HG03442 (cell line): ENCODE results near the gene TMUB1.

Experiments used
- ATAC-seq: cut with Tn5 transposase; IDR thresholded peaks from one replicate; pipeline ENCODE4 v1.9.1; 2021; ENCODE audit warnings: mild to moderate bottlenecking, moderate library complexity; ENCODE audit not compliant: unreplicated experiment

TMUB1 gene

DNA sequence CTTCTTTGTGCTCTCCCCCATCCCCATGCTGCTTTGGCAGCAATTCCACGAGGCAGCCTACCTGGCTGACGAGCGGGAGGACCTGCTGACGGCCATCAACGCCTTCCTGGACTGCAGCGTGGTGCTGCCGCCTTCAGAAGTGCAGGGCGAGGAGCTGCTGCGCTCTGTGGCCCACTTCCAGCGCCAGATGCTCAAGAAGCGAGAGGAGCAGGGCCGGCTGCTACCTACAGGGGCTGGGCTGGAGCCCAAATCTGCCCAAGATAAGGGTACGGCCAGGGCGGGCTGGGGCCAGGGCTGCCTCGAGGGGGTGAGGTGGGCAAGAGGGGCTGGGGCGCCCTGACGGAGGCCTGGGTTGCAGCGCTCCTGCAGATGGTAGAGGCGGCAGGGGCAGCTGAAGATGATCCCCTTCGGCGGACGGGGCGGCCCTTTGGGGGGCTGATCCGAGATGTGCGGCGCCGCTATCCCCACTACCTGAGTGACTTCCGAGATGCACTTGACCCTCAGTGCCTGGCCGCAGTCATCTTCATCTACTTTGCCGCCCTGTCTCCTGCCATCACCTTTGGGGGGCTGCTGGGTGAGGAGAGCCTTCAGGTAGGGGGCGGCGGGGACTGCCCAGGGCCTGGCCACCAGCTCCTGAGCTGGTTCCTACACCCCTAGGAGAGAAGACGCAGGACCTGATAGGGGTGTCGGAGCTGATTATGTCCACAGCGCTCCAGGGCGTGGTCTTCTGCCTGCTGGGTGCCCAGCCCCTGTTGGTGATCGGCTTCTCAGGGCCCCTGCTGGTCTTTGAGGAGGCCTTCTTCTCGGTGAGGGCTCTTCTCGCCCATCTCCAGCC, 12.0 kb downstream of the TMUB1 start:
- ATAC-seq: no peak

DNA sequence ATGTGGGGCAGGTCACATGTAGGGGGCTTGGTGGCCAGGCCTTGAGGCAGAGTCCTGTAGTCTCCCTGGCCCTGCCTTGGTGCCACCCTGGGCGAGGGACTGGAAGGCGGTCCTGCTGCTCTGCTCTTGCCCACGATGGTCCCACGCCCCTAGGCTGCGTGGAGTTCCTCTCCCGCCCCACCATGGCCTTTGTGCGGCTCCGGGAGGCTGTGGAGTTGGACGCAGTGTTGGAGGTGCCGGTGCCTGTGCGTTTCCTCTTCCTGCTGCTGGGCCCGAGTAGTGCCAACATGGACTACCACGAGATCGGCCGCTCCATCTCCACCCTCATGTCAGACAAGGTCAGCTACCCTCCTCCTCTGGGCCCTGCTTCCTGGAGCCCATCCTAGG, 12.7 kb downstream of the TMUB1 start:
- no peak for ATAC-seq

DNA sequence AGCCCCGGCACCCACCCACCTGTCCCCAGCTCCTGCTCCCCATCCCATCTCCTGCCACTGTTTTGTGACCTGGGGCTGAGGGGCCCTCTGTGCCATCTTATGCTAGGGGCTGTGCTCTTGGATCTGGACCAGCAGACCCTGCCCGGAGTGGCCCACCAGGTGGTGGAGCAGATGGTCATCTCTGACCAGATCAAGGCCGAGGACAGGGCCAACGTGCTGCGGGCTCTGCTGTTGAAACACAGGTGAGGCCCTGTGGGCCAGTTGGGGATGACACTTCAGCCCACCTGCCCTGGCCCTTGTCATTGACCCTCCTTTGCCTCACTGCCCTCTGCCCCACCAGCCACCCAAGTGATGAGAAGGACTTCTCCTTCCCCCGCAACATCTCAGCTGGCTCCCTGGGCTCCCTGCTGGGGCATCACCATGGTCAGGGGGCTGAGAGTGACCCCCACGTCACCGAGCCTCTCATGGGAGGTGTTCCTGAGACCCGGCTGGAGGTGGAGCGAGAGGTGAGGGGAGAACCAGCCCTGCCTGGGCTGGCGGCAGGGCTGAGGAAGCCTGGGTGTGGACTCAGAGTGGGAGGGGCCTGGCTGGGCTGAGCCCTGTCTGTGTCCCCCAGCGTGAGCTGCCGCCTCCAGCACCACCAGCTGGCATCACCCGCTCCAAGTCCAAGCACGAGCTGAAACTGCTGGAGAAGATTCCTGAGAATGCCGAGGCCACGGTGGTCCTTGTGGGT, 13.3 kb downstream of the TMUB1 start:
- no peak for ATAC-seq

DNA sequence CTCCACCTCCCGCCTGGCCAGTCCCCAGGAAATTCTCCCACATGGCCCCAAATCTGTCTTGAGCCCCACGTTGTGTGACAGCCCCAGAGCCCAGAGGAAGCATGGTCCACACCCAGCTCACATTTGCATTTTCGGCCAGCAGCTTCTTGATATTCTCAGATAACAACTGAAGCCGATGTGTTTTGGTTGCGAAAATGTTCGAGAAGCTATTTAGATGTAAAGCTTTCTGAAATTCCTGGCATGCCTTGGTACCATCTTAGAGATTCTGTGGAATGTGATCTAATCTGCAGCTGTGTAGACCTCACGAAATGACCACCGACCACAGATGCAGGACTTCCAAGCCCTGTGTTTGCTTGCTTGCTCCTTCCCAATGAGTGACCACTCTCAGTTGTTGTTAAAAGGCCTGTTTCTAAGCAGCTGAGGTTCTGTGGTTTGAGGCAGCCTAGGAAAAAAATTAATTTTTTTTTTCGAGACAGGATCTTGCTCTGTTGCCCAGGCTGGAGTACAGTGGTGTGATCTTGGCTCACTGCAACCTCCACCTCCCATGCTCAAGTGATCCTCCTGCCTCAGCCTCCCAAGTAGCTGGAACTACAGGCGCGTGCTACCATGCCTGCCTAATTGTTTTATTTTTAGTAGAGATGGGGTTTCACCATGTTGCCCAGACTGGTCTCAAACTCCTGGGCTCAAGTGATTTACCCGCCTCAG, 15.1 kb downstream of the TMUB1 start:
- no peak for ATAC-seq

DNA sequence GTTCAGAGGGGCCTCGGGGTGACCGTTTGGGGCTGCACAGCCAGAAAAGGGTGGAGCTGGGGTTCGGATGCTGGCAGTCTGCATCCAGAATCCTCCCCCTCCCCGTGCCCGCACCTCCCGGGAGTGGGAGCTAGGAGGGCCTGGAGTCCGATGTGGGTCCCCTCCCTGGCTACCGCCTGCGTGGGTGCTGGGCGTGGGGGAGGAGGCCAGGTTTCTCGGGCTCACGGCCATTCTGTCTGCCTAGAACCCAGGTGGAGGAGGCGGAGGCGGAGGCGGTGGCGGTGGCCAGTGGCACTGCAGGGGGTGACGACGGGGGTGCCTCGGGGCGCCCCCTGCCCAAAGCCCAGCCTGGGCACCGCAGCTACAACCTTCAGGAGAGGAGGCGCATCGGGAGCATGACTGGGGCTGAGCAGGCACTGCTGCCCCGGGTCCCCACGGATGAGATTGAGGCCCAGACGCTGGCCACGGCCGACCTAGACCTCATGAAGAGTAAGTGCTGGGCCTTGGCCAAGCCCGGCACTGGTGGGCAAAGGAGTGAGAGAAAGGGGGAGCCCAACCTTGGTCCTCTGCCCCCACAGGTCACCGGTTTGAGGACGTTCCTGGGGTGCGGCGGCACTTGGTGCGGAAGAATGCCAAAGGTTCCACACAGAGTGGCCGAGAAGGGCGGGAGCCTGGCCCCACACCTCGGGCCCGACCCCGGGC, 16.9 kb downstream of the TMUB1 start:
- no peak for ATAC-seq

DNA sequence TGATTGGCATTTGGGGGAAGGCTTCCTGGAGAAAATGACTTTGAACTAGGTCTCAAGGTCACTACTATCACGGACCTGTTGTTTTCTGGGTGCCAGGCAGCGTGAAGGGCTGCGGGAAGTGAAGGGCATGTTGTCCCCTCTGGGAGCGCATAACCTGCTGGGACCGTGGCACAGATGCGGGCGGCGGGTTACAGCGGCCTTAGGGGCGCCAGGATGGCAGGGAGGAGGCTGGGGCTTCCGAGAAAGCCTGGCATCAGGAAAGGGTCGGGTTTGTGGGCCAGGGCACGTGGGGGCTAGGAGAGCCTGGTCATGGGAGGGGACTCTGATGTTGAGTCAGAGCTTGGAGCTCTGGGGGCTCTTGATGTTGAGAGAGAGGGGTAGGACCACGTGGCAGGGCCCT, 17.8 kb downstream of the TMUB1 start:
- ATAC-seq: no peak

DNA sequence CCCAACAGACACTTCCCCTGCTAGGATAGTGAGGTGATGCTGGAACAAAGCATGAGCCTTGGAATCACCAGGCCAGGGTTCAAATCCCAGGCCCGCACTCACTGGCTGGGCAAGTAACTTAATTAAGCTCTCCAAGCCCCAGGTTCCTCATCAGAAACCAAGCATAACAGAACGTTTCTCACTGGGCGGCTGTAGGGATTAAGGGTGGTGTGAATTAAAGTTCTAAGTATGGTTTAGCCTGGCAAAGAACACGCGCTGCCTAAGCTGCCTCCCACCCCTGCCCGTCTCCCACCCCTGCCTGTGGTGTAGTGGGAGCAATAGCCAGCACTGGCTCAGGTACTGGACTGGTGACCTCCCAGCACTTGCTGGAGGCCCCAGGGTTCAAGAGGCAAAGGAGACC, 18.3 kb downstream of the TMUB1 start:
- ATAC-seq: no peak

DNA sequence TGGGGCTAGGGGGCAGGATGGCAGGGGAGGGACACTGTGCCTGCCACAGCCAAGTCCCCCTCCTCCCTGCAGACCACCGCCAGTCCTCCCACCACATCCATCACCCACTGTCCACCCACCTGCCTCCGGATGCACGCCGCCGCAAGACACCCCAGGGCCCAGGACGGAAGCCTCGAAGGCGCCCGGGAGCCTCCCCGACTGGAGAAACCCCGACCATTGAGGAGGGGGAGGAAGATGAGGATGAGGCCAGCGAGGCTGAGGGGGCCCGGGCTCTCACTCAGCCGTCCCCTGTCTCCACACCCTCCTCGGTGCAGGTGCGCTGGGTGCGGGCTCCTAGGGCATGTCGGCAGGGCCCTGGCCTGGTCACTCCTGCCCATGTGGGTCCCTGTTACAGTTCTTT, 18.8 kb downstream of the TMUB1 start:
- ATAC-seq: no peak

DNA sequence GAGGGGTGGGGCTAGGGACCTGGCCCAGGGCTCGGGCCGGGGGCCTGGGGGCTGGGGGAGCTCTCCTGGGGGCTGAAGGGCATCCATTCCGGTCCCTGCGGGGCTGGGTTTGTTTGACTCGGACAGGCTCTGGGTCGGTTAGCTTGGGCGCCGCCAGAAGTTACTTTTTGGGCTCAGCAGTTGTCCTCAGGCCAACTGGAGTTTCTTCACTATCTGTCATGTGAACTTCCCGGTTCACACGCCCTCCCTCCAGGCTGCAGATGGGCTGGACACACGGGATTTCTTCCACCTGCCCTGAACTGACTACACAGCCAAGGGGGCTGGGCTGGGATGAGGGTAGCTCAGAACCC, 20.1 kb downstream of the TMUB1 start:
- ATAC-seq: no peak

DNA sequence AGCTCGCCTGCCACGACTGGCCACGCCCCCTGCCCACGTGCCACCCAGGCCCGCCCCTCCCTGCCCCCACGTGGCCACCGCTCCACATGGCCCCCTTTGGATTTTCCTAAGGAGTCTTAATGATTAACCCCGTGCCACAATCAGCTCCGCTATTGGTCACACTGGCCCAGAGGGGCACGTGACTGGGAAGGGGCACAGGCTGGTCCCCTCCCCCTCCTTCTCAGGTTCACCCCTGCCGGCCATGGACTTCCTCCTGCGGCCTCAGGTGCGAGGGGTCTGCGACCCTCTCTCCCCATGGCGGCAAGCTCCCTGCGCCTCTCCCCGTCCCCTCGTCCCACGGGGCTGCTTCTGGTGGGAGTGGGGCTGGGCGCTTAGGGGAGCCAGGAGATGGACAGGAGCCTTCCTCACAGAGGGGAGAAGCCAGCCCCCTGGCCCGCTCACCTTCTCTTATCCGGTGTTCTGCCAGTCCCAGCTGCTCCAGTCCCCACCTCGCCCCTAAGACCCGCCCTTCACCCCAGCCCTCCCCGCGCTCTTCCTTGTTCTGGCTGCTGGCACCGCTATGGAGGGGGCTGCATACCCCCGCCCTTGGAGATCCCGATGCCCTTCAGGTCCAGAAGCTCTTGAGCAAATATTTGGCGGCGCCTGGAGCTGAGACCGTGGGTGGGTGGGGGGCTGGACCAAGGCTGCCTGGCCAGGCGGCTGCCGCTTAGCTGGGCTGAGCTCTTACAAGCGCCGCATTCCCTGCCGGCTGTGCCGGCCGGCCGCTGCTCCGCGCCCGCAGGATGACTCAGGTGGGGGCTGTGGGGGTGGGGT, 20.7 kb downstream of the TMUB1 start:
- ATAC-seq: no peak

DNA sequence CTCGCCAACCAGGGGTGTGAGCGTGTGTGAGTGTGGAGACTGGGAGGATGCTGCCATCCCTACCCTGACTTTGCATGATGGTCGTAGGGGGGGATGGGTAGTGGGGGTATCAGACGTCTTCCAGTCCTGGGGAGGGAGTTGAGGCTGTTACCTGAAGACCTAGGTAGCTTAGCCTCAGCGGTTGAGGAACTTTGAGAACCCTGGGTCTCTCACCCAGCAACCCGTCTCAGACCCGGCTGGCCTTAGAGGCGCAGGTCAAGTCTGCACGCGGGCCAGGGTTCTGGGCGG, 21.2 kb downstream of the TMUB1 start:
- no peak for ATAC-seq

DNA sequence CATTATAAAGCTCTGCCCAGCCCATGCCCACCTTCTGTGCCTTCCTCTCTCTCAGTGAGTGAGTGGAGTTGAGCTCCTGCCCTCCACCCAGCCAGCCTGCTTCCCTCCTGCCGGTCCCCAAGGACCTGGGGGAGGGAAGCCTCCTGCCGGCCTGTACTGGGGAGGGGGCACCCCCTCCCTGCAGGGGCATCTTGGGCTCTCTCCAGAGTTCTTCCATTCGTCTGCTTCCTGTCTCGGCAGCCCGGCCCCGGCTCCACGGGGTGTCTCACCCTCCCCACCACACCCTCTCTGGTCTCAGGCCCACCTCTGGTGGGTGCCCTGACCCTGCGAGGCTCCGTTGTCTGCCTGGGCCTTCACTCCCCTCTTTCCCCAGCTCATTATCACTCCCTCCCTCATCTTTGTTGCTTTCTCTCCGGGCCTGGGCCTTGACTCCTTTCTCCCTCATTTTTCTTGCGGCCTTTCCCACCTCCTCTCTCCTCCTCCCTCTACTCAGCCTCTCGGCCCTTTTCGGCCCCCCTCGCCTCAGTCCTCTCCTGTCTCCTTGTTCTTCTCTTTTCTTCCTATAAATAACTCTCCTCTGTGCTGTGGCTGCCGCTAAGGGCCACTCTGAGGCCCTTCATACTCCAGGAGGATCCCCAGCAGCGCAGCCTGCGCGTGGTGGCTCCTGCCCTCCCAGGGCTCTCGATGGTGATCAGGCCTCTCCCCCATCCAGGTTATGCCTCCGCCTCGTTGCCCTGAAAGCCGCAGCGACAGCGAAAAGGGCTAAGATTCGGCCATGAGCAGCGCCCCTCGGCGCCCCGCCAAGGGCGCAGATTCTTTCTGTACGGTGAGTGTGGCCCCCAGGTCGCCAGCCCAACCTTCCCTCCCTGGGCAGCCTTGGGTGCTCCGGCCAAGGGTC, 21.8 kb downstream of the TMUB1 start:
- ATAC-seq: no peak

DNA sequence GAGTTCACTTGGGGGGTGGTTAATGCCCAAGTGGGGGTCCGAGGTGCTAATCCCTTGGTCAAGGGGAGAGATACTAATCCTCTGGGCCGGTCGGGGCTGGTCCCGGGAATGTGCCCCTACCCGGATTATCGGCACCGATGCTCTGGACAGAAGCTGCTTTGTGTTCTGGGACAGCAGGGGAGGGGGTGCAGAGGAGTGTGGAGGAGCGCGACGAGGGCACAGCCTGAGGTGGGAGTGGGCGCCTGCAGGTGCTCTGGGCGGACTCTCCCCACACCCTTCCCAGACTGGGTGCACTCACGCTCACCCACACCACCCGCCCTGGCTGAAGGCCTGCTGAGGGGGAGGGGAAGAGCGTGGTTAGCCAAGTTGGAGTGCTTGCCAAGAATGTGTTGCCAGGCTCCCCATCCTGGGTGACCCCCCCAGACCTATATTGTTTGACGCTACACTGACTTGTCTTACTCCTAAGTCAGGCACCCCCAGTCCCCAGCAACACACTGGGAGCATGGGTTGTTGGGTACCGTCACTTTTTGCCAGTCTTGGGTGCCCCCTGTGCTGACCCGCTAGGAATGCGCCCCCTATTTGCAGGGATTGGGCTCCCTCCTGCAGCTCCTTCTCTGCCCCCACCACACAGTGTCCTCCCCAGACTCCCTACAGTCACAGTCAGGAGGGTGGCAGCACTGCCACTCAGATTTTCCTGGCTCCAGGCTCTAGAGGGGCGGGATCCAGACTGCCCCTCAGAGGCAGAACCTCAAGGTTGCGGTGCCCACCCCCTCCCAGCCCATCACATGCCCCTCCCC, 22.7 kb downstream of the TMUB1 start:
- ATAC-seq: no peak

DNA sequence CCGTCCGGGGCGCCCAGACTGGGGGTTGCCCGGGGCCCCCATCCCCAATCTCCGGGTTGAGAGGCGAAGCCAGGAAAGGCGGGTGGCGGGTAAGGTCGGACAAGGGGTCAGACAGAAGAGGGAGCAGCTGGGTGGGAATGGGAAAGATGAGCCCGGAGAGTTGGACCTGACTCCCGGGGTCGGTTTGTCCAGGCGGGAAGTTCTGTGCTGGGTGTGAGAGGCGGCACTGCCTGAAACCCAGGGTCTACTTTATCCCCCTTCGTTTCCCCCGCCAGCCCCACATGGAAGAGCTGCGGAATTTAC, 23.2 kb downstream of the TMUB1 start:
- no peak for ATAC-seq

DNA sequence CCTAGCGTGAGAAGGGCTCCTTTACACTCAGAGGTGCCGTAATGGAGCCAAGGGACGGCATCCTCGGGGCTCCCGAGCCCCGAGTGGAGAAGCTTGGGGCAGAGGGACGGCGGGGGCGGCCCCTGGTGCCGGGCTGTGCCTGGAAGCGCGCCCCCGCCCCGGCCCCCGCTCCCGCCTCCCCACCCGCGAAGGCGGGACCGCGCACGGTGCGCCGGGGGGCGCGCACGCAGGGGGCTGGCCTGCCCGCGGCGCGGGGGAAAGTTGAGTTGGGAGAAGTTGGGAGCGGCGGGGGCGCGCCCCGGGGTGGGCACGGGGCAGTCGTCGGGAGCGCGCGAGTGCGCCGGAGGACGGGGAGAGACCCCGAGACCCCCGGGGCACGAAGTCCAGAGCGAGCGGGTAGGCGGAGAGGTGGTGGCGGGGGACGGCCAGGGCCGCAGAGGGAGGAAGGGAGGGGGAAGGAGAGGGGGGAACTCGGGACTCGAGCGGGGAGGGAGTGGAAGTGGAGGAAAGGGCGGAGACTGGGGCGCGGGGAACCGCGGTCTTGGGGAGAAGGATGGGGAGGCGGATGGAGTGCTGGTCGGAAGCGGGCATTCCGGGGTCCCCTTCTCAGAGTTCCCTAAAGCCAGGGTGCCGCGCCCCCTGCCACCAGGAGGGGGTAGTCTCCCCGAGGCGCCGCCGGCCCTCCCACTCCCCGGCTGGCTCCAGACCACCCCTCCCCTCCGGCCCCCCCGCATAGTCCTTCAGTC, 23.8 kb downstream of the TMUB1 start, which contains the start of gene SLC4A2:
SLC4A2 (plus strand) TSS at position 223 of the 746 bp plus-strand sequence. CDS start 2,399 bp downstream, outside the sequence.
- ATAC-seq: peak; percentile 27

DNA sequence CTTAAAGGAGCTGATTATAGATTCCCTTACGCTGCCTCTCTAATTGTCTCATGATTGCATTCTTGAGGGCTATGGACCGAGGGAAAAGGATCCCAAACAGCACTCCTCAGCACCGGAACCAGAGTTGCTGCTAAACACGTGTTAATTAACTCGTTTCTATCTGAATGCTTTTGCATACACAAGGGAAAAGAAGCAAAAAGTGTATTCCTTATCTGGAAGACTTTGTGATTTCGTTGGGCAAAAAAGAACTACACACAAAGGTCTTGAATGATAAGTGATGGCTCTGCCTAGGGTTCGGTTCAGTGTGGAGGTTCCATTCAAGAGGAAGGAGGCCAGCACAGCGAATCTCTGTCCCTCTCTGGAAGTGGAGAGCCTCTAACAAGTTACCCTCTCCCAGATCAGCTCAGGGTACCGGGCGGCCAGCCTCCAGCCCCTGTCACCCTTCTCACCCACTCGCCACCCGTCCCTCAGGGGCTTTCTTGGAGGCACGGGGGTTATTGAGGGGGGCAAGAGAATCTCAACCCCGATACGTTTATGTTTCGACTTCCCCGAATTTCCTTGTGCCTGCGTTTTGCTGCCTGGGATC, 24.4 kb downstream of the TMUB1 start:
- ATAC-seq: no peak

DNA sequence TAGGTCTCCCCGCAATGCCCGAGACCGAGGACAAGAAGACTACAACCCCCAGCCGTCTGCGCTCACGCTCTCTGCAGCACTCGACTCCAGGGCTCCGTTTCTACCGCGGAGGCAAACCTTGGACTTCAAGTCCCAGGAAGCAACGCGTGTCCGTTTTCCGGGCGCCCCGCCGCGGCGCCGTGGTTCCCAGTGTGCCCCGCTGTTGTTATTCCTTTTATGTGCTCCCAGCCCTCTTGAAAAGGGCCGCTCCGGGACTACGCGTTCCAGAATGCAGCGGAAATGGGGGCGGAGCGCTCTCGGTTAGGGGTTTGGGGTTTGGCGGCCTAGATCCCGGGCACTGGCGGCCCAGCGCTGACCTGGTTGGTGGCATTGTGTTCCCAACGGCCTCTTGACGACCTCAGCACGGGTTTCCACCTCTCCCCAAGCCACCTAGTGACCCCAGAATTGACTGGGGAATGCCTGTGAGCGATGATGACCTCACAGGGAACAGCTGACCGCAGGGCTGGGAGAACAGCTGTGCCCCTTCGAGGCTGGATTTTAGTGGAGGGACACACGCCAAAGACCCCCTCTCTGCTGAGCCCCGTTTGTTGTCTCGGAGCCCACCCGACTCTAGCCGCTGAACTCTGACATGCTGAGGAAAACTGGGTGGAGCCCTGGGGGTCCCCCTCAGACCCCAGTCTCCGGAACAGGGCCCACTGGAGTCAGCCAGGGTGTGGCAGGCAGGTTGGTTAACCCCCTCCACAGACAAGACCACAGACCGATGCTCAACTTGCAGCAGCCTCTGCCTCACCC, 25.1 kb downstream of the TMUB1 start:
- peak; percentile 88 for ATAC-seq
